GM19099 (cell line): ENCODE results near the gene SLC35B2.

Source experiments
- POLR2A ChIP-seq: IDR thresholded peaks from 3 replicates; pipeline ENCODE4 v1.6.1; 2011; ENCODE audit warnings: low read depth; ENCODE audit not compliant: insufficient read length; ENCODE audit errors: extremely low read depth

SLC35B2 gene

DNA sequence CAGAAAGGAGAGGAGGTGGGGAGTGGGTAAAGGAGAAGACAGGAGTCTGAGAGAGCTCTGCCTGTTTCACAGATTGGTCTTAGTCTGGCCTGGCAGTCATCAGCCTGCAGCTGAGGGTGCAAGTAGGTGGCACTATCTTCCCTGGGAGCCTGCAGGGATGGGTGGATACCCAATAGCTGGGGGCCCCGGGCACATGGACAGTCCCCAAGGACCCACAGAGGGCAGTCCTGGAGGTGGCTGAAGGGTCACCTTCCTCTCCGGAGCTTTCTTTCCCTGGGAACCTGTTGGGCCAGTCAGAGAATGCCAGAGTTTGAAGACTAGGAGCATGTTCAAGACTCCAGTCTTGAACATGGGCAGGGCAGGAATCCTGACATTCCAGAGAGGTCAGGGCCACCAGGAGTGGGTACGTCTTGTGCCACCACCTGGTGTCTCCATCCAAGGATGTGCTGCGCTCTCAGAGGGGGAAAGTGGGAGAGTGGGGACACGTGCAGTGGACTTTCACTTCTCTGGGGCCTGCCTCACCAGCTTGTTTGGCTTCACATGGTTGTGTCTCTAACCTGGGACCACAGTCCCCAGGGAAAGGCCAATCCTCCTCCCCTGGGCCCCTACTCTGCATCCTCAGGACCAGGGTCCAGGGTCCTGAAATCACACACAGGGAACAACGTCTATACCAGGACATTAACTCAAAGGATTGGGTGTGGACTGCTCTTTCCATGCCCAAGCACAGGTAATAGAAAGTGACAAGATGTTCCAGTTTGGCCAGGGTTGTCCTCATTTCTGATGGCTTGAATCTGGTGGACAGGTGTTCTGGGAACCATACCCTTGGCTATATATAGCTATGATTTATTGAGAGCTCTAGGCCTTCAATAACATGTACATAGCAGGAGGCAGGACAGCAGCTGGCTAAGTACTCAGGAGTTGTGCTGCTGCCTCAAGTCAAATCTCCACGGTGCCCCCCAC lies 37.8 kb upstream of the SLC35B2 start:
- TF ChIP-seq POLR2A = no peak

DNA sequence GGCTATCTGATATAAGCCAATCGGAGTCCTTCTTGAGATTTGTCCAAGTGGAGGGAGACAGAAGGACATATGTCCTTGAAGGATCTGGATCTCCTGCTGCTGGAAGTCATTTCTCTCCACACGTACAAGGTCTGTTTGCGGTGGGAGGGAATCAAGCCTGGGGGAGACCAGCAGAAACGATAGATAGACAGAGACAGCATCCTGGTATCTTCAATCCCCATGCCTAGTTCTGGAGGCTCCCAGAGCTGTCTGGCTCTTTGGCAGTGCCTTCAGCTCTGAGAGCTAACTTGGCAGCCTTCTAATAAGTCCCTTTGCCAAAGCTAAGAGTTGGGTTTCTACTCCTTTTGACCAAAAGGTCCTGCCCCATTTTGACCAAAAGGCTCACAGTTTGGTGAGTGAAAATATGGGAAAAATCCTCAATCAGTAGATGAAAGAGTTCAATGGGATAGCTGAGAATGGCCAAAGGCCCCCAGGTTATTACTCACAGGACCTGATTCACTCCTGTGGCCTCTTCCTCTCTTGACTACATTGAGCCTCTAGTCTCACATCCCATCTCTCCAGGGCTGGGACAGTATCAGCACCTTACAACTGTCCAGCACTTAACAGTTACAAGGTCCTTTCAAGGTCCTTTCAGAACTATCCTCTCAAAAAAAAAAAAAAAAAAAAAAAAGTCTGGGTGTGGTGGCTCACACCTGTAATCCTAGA lies 35.5 kb upstream of the SLC35B2 start:
- TF ChIP-seq POLR2A = no peak

GRCh38 chr6:44291841-44292240 lies 34.5 kb upstream of the SLC35B2 start:
- no peak for TF ChIP-seq POLR2A

GRCh38 chr6:44289726-44290260 lies 32.5 kb upstream of the SLC35B2 start:
- TF ChIP-seq POLR2A = no peak

GRCh38 chr6:44286747-44287146 lies 29.4 kb upstream of the SLC35B2 start:
- TF ChIP-seq POLR2A = no peak

DNA sequence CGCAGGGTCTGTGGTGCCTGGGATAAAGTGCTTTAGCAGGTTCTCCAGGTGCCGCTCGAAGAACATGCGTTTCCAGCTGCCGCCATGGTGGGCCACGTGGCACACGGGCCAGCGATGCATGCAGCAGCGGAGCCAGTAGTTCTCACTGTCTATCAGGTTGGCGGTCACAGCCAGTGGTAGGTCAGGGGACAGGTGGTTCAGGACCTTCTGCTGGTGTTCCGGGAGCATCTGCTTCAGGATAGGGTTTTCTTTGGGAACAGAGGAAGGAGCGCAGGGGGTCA lies 28.9 kb upstream of the SLC35B2 start:
- no peak for TF ChIP-seq POLR2A

- TF ChIP-seq POLR2A = no peak
Observed at GRCh38 chr6:44285552-44286284, 28.4 kb upstream of the SLC35B2 start.

DNA sequence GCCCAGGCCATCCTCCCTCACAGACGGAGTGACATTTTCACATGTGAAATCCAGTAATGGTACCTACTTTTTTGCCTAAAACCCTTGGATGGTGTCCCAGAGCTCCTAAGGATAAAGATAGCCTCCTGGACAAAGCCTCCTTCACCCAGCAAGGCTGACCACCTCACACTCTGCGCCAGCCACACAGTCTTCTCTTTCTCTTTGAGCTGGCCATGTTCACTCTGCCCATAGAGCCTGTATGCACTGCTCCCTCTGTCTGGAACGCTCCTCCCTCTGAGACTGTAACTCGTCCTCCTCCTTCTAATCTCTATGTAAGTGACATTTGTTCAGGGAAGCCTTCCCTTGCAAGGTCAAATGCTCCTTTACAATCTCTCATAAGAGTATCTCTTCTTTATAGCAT lies 27.5 kb upstream of the SLC35B2 start:
- TF ChIP-seq POLR2A = no peak

DNA sequence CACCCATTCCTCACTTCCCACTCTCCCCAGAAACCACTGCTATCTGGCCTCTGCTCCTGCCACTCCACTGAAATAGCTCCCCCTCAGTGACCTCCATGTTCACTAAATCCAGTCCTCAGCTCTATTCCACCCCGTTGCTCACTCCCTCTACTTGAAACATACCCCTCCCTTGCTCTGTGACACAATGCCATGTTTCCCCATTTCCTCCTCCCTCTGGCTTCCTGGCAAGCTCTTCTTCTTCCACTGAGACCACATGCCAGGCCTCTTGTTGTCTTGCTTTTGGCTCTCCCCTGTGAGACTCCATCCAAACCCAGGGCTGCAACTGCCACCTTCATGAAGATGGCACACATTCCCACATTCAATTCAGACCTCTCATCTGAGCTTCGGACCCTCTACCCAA lies 26.8 kb upstream of the SLC35B2 start:
- TF ChIP-seq POLR2A = no peak

GRCh38 chr6:44278774-44279697 lies 21.7 kb upstream of the SLC35B2 start:
- no peak for TF ChIP-seq POLR2A

DNA sequence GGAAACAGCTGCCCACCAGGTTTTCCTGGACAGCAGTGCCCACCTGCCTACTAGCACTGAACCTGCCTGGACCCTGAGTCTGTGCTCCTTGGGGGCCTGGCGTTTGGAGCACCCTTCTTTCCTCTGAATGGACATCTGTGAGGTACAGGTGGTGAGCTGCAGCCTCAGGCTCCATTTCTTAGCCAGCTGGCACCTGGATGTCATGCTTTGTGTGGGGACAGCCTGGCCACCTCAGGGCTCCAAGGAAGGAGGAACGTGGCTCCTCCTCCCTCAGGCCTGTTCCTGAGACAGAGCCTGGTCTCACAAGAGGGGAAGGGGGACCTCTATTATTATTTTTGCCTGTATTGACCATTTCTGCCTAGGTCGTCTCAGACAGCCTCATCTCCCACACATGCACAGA lies 21.0 kb upstream of the SLC35B2 start:
- TF ChIP-seq POLR2A = no peak

GRCh38 chr6:44277763-44278162 lies 20.4 kb upstream of the SLC35B2 start:
- TF ChIP-seq POLR2A = no peak

DNA sequence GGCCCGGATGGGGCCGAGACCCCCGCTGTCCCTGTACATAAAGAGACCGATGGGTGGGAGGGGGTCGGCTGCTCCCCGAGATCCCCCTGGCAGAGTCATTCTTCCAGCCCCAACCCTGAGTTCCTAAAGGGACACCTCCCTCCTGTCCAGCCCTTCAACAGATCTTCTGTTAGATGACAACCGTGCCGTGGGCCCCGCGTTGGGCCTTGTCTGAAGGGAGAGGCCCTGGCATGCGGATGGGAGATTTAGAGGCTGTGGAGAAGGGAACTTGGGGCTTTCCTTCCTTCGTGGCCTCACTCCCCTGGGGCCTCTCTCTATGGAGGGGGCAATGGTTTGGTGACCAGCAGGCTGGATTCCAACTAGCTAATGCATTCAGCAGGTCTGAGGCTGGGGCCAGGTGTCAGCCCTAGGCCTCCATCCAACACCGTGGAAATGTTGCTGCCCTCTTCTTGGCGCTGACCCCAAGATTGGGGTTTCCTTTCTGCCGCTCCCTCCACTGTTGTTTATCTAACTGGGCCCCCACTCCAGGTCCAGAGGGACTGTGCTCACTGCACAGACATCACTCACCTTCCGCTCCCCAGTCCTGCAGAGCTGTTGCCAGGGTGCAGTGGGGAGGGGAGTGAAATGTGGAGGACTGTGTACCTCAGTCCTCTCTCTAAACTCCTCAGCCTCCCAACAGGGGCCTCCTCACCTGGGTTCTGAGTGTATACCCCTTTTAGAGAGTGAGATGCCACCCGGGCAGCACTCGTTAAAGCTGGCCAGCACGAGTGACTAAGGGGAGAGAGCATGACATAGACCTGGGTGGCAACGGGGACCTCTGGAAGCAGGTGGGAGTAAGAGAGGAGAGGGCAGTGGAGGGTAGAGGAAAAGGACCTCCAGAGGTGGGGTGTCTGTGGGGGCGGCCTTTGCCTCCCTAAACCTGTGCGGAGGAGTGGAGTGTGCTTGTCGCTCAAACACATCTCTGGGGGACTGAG lies 19.6 kb upstream of the SLC35B2 start:
- no peak for TF ChIP-seq POLR2A
